KOPT-K1 (cell line): Measurements from ENCODE around the gene WDR90.

Source experiments
- H3K27ac ChIP-seq: fragments of 200-600 bp; sonication (generic); 2 replicates; pipeline ENCODE4 v1.5.1; 2016; ENCODE audit warnings: antibody characterized with exemption, mild to moderate bottlenecking, low read depth, low read length; ENCODE audit not compliant: poor library complexity, severe bottlenecking
- H3K36me3 ChIP-seq: fragments of 200-600 bp; sonication (generic); 2 replicates; pipeline ENCODE4 v1.5.1; 2017; ENCODE audit warnings: antibody characterized with exemption, mild to moderate bottlenecking, low read length, moderate library complexity; ENCODE audit not compliant: insufficient read depth
- H3K9me3 ChIP-seq: fragments of 200-600 bp; sonication (generic); 2 replicates; pipeline ENCODE4 v1.5.1; 2017; ENCODE audit warnings: antibody characterized with exemption, low read length, mild to moderate bottlenecking; ENCODE audit not compliant: insufficient read depth, poor library complexity, severe bottlenecking

WDR90 gene

DNA sequence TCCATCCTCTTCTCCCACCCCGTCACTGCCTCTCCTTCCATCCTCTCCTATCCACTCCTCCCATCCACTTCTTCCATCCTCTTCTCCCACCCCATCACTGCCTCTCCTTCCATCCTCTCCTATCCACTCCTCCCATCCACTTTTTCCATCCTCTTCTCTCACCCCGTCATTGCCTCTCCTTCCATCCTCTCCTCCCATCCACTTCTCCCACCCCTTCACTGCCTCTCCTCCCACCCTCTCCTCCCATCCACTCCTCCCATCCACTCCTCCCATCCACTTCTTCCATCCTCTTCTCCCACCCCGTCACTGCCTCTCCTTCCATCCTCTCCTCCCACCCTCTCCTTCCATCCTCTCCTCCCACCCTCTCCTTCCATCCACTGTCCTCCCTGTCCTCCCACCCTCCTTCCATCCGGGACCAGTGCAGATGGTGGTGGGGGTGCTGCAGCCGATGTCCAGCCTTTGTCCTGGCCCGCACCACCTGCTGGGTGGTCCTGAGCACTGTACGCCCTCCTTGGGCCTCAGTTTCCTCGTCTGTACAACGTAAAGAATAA, 17.3 kb upstream of the WDR90 start:
- H3K9me3 ChIP-seq, result no peaks in the 10 kb centered on the region
- peaks cover 16% of the 10 kb centered on the region; the same call in 1 of the 2 replicates for H3K36me3 ChIP-seq
- no peak overlapping the region for H3K27ac ChIP-seq

DNA sequence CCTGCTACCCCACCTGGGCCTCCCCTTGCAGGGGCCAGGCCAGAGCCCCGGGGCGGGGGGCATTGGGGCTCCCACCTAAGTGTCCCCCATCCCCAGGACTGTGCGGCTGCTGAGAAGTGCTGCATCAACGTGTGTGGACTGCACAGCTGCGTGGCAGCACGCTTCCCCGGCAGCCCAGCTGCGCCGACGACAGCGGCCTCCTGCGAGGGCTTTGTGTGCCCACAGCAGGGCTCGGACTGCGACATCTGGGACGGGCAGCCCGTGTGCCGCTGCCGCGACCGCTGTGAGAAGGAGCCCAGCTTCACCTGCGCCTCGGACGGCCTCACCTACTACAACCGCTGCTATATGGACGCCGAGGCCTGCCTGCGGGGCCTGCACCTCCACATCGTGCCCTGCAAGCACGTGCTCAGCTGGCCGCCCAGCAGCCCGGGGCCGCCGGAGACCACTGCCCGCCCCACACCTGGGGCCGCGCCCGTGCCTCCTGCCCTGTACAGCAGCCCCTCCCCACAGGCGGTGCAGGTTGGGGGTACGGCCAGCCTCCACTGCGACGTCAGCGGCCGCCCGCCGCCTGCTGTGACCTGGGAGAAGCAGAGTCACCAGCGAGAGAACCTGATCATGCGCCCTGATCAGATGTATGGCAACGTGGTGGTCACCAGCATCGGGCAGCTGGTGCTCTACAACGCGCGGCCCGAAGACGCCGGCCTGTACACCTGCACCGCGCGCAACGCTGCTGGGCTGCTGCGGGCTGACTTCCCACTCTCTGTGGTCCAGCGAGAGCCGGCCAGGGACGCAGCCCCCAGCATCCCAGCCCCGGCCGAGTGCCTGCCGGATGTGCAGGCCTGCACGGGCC, 16.5 kb upstream of the WDR90 start:
- Histone ChIP-seq H3K27ac (no peak overlapping the region), H3K36me3 (peaks cover 16% of the 10 kb centered on the region; the same call in 1 of the 2 replicates), H3K9me3 (no peaks in the 10 kb centered on the region)

DNA sequence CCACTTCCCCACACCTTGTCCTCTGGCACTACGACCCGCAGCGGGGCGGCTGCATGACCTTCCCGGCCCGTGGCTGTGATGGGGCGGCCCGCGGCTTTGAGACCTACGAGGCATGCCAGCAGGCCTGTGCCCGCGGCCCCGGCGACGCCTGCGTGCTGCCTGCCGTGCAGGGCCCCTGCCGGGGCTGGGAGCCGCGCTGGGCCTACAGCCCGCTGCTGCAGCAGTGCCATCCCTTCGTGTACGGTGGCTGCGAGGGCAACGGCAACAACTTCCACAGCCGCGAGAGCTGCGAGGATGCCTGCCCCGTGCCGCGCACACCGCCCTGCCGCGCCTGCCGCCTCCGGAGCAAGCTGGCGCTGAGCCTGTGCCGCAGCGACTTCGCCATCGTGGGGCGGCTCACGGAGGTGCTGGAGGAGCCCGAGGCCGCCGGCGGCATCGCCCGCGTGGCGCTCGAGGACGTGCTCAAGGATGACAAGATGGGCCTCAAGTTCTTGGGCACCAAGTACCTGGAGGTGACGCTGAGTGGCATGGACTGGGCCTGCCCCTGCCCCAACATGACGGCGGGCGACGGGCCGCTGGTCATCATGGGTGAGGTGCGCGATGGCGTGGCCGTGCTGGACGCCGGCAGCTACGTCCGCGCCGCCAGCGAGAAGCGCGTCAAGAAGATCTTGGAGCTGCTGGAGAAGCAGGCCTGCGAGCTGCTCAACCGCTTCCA, 15.7 kb upstream of the WDR90 start:
- Histone ChIP-seq H3K9me3 (no peaks in the 10 kb centered on the region), H3K36me3 (peaks cover 16% of the 10 kb centered on the region; the same call in 1 of the 2 replicates), H3K27ac (no peak overlapping the region)

DNA sequence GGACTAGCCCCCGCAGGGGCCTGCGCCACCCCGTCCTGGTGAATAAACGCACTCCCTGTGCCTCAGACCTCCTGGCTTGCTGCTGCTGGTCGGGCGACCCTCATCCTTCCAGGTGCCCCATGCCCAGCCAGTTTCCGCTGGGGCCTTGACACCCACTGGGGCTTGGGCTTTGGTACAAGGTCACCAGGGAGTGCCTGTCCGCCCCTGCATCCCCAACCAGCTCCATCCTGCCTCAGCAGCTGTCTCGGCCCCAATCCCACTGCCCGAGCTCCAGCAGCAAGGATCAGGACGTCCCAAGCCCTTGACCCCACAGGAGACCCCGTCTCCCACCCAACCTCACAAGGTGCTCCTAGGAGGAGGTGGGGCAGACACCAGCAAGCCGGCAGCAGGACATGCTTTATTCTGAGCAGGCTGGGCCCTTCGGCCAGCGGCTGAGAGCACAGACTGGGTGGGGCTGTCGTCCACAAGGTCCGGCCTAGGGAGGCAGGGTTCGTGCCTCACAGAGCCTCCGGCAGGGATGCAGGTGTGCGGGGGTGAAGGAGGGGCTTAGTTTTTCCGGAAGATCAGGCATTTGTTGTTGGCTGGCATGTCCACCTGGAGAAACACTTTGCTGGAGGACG, 15.0 kb upstream of the WDR90 start:
- peaks cover 16% of the 10 kb centered on the region; the same call in 1 of the 2 replicates for H3K36me3 ChIP-seq
- no peak overlapping the region for H3K27ac ChIP-seq
- H3K9me3 ChIP-seq, result no peaks in the 10 kb centered on the region

DNA sequence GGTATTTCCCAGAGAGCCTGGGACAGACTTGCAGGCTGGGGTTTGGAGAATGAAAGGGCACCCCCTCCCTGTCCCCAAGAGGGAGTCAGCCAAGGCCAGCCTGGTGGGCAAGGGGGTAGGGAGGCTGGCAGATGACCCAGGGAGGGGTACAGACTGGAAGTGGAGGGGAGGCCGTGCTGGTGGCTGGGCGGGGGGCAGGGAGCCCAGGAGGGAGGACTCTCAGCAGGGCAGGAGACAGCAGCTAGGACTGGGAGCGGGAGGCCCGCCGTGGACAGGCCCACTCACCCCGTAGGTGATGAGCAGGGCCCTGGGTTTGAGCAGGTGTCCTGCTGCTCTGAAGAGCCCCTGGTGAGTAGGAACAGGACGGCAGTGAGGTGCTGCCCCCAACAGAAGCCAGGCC, 14.2 kb upstream of the WDR90 start:
- Histone ChIP-seq H3K9me3 (no peaks in the 10 kb centered on the region), H3K27ac (peak overlapping the region; percentile 79), H3K36me3 (peaks cover 16% of the 10 kb centered on the region; the same call in 1 of the 2 replicates)

DNA sequence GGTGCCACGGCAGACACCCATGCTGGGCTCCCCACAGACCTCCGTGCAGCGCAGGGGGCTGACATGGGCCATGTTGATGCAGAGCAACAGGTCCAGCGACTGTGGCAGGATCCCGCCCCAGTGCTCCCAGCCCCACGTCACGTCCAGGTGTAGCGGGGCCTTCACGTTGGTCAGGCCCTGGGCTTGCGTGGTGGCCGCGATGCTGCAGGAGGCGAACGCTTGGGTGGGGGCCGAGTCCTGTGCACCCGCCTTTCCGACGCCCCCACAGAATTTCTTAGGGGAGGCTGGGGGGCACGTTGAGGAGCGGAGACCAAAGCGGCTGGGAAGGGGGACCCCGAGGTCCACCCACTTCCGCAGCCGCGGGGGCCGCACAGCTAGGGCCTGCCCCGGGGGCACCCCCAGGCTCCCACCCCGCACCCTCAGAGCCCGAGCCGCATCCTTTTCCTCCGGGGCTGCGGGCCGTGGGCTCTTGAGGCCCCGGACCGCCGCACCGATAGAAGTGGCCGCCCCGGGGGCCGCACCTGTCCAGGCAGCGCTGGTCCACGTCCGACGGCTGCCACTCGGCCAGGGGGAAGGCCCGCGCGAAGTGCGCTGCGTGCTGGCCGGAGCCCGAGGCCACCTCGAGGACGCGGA, 13.5 kb upstream of the WDR90 start:
- Histone ChIP-seq H3K36me3 (peaks cover 16% of the 10 kb centered on the region; the same call in 1 of the 2 replicates), H3K27ac (peak overlapping the region; percentile 79), H3K9me3 (no peaks in the 10 kb centered on the region)

DNA sequence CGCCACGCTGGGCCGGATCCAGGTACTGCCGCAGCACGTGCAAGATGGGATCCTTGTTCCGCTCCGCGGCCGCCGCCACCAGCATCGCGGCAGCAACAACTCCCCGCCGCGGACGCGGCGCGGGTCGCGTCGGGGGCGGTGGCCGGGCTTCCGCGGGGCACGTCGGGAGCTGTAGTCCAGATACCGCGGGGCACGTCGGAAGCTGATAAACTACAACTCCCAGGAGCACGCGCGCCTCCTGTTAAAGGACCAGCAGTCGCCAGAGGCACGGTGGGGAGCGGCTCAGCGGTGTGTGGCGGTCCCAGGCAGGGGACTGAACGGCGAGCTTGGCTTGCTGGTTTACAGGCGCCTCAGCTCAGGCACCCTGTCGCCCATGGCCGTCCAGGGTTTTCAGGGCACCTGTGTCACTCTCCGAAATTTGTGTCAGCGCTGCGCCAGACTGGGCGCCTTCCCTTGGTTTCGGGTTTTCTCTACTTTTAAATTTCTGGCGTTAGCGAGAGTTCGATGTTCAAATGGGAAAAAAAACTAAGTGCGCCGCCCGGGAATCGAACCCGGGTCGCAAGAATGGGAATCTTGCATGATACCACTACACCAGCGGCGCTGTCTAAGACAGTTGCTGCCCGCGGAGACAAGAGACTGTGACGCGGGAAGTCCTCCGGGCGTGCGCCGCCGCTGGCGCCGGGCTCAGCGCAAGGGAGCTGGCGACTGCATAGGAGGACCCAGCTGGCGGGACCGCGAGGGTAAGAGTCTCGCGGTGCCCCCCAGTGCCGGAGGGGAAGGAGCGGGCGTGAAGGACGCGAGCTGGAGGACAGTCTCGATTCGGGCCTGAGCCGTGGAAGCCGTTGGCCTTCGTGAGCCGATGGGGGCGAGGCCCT, 12.7 kb upstream of the WDR90 start, which contains the start of gene METTL26:
METTL26 (minus strand) TSS at position 100 of the 875 bp plus-strand sequence; CDS start at position 85, 15 bp downstream.
- Histone ChIP-seq H3K36me3 (peaks cover 16% of the 10 kb centered on the region; the same call in 1 of the 2 replicates), H3K9me3 (no peaks in the 10 kb centered on the region), H3K27ac (peak within 1 kb of the TSS; percentile 79)

DNA sequence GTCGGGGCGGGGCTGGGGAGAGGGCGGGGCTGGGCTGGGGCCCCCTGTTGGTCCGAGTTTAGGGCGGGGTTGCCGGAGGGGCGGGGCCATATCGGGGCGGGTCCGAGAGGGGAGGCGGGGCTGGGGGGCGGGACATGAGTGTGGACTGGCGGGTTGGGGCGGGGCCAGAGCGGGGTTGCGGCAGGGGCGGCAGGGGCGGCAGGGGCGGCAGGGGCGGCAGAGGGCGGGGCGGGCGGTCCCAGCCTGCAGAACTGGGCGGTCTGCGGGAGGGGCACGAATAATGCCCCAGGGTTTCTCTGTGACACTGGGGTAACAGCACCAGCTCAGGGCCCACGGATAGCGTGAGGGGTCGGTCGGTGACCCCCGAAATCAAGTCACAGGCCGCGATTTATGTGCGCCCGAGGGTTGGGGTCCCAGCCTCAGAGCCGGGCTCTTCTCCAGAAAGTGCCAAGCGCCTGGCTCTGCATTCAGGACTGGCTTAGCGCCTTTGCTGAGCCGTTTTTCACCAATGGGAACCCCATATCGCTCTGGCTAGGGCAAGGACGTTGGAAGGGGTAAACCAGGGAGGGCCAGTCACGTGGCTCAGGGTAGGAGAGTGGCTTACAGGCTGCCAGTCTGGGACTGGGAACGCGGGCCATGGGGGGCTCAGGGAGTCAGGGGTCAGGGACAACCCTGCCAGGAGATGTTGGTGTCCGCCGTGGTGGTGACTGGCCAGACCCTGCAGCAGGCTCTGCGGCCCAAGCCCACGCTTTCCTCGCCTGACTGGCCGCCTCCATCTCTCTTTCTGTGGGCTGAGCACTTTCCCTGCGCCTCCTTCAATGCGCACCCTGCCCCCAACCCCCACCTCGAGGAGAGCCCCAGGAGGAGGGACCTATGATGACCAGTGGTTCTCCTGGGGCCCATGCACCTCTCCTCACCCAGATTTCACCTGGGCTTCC, 11.8 kb upstream of the WDR90 start:
- peak overlapping the region; percentile 79 for H3K27ac ChIP-seq
- H3K9me3 ChIP-seq, result no peaks in the 10 kb centered on the region
- peaks cover 16% of the 10 kb centered on the region; the same call in 1 of the 2 replicates for H3K36me3 ChIP-seq

DNA sequence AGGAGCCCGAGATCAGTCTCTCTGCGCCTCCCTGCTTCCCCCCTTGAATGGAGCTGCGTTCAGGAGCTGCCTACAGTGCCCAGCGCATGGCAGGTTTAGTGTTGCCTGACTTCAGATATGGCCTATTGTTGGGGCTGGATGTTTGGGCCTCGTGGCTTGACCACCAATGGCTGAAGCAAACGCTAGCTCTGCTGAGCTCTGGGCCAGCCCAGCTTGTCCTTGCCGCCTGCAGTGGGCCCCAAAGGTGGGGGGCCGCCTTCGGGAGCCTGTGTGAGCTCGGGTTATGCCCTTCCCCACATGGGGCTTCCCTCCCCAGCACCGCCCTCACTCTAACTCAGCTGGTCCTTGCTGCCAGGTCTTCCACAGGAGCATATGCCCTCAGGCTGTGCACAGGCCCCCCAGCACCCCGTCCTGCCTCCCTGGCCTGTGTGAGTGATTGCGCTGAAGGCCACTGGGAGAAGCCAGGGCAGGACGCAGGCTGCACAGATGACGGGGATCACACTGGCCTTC, 11.1 kb upstream of the WDR90 start:
- Histone ChIP-seq H3K9me3 (no peaks in the 10 kb centered on the region), H3K27ac (no peak overlapping the region), H3K36me3 (peaks cover 16% of the 10 kb centered on the region; the same call in 1 of the 2 replicates)

DNA sequence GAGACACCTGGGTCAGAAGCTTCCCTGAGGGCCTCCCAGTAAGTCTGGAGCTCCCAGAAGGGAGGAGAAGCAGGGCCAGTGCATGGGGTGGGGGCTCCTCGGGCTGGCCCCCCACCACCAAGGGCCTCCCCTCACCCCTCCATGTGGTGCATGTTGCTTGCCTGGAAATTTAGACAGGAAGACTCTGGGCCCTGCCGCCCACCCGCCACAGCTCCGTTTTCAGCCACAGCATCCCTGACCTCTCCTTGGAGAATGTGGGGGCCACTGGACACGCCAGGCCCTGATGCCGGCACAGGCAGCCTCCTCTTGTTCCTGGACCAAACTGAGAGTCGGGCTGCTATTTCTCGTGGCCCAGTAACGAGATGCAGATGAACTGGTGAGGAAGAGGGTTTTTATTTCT, 10.3 kb upstream of the WDR90 start:
- Histone ChIP-seq H3K27ac (no peak overlapping the region), H3K36me3 (peaks cover 11% of the 10 kb centered on the region; the same call in 1 of the 2 replicates), H3K9me3 (no peaks in the 10 kb centered on the region)

DNA sequence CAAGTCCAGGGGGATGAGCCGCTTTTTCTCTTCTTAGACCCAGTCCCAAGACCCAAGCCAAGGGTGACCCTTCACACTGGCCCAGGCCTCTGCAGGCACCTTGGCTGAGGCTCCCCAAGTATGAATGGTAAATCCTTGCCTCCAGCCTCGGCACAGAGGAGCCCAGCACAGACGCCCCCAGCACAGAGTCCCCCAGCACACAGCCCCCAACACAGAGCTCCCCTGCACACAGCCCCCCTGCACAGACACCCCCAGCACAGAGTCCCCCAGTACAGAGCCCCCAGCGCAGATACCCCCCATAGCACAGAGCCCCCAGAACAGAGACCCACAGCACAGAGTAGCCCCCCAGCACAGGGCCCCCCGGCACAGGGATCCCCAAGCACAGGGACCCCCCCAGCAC, 8.6 kb upstream of the WDR90 start:
- Histone ChIP-seq H3K27ac (no peak overlapping the region), H3K9me3 (no peaks in the 10 kb centered on the region), H3K36me3 (no peaks in the 10 kb centered on the region)

DNA sequence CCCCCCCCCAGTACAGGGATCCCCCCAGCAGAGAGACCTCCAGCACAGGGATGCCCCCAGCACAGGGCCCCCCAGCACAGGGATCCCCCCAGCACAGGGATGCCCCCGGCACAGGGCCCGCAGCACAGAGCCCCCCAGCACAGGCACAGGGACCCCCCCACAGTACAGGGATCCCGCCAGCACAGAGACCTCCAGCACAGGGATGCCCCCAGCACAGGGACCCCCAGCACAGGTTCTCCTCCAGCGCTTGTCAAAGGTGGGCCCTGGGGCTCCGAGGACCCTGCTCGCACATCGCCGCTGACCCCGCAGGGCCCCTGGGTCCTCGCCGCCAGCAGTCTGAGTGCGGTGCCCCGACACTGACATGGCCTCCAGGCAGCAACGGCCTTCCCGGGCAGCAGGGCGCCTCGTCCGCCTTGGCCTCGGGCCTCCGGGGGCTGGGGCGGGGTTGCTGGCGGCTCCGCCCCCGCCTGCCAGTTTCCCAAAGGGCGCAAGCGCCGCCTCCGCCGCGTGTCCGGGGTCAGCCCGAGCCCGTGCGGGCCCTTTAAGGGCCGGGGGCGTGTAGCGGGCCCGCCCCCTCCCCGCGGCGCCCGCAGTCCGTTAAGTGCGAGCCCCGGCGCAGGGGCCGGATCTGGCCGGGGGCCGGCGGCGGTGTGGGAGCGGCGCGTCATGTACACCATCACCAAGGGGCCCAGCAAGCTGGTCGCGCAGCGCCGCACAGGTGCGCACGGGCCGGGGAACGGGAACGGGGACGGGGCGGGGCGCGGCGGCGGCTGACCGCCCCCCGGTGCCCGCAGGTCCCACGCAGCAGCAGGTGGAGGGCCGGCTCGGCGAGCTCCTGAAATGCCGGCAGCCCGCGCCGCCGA, 7.6 kb upstream of the WDR90 start, which contains the start of gene MCRIP2:
MCRIP2 (plus strand) TSS at position 503 of the 863 bp plus-strand sequence; CDS start at position 667, 164 bp downstream.
- no peaks in the 10 kb centered on the region for H3K36me3 ChIP-seq
- no peaks in the 10 kb centered on the region for H3K9me3 ChIP-seq
- no peak within 1 kb of the TSS for H3K27ac ChIP-seq
